OCI-LY1 (cell line): ENCODE measurements around the gene PCSK2.

Experiments used
- H2AFZ ChIP-seq: fragments of 200-600 bp; sonication (generic), shearing (Covaris generic); 2 replicates; pipeline ENCODE4 v1.6.0; 2014; ENCODE audit warnings: antibody characterized with exemption, mild to moderate bottlenecking, low read length
- H3F3A ChIP-seq: fragments of 200-600 bp; sonication (generic), shearing (Covaris generic); 2 replicates; pipeline ENCODE4 v1.6.0; 2014; ENCODE audit warnings: mild to moderate bottlenecking, antibody characterized with exemption, low read length, moderate library complexity; ENCODE audit not compliant: insufficient read depth
- H3K27ac ChIP-seq: fragments of 200-600 bp; sonication (generic); 2 replicates; pipeline ENCODE4 v1.5.1; 2014; ENCODE audit warnings: low read length, mixed run types, mild to moderate bottlenecking, low read depth; ENCODE audit not compliant: poor library complexity, severe bottlenecking
- H3K27me3 ChIP-seq: fragments of 200-600 bp; sonication (generic); 2 replicates; pipeline ENCODE4 v1.6.0; 2014; ENCODE audit warnings: antibody characterized with exemption, mild to moderate bottlenecking, low read length, moderate library complexity; ENCODE audit not compliant: insufficient read depth
- H3K36me3 ChIP-seq: fragments of 200-600 bp; sonication (generic); 2 replicates; pipeline ENCODE4 v1.6.1; 2014; ENCODE audit warnings: mild to moderate bottlenecking, antibody characterized with exemption, low read length, moderate library complexity, mixed read lengths; ENCODE audit not compliant: insufficient read depth
- H3K4me1 ChIP-seq: fragments of 200-600 bp; sonication (generic); 2 replicates; pipeline ENCODE4 v1.5.1; 2014; ENCODE audit warnings: mild to moderate bottlenecking, low read length, moderate library complexity; ENCODE audit not compliant: insufficient read depth, severe bottlenecking
- H3K4me2 ChIP-seq: fragments of 200-600 bp; sonication (generic), shearing (Covaris generic); 2 replicates; pipeline ENCODE4 v1.6.1; 2014; ENCODE audit warnings: low read length
- H3K4me3 ChIP-seq: fragments of 200-600 bp; sonication (generic); 2 replicates; pipeline ENCODE4 v1.5.1; 2014; ENCODE audit warnings: low read length, low read depth, mild to moderate bottlenecking, mixed read lengths; ENCODE audit not compliant: poor library complexity, severe bottlenecking
- H3K79me2 ChIP-seq: fragments of 200-600 bp; shearing (Covaris generic); 2 replicates; pipeline ENCODE4 v1.6.1; 2016; ENCODE audit warnings: mixed run types, low read length, mixed read lengths; ENCODE audit not compliant: insufficient read depth
- H3K9ac ChIP-seq: fragments of 200-600 bp; sonication (generic), shearing (Covaris generic); 2 replicates; pipeline ENCODE4 v1.6.1; 2014; ENCODE audit warnings: mild to moderate bottlenecking, low read length, mixed read lengths
- H3K9me2 ChIP-seq: fragments of 200-600 bp; sonication (generic), shearing (Covaris generic); 2 replicates; pipeline ENCODE4 v1.6.1; 2014; ENCODE audit warnings: low read depth, mild to moderate bottlenecking, low read length, mixed read lengths
- H3K9me3 ChIP-seq: fragments of 200-600 bp; shearing (Covaris generic); 2 replicates; pipeline ENCODE4 v1.6.1; 2014; ENCODE audit warnings: low read length, mixed read lengths
- H4K20me1 ChIP-seq: fragments of 200-600 bp; sonication (generic), shearing (Covaris generic); 2 replicates; pipeline ENCODE4 v1.6.0; 2016; ENCODE audit warnings: mild to moderate bottlenecking, low read length; ENCODE audit not compliant: insufficient read depth
- EZH2 ChIP-seq: fragments of 200-600 bp; sonication (generic), shearing (Covaris generic); IDR thresholded peaks from 2 replicates; pipeline ENCODE4 v1.8.0; 2017; ENCODE audit warnings: borderline replicate concordance, mixed run types, mild to moderate bottlenecking, antibody characterized with exemption, low read length, moderate library complexity, mixed read lengths
- TF ChIP-seq, protein P1 (sequence below): fragments of 200-600 bp; sonication (generic), shearing (Covaris generic); IDR thresholded peaks from 2 replicates; pipeline ENCODE4 v1.5.1; 2017; ENCODE audit warnings: mild to moderate bottlenecking, antibody characterized with exemption, low read length, moderate library complexity, mixed read lengths

Gene PCSK2

DNA sequence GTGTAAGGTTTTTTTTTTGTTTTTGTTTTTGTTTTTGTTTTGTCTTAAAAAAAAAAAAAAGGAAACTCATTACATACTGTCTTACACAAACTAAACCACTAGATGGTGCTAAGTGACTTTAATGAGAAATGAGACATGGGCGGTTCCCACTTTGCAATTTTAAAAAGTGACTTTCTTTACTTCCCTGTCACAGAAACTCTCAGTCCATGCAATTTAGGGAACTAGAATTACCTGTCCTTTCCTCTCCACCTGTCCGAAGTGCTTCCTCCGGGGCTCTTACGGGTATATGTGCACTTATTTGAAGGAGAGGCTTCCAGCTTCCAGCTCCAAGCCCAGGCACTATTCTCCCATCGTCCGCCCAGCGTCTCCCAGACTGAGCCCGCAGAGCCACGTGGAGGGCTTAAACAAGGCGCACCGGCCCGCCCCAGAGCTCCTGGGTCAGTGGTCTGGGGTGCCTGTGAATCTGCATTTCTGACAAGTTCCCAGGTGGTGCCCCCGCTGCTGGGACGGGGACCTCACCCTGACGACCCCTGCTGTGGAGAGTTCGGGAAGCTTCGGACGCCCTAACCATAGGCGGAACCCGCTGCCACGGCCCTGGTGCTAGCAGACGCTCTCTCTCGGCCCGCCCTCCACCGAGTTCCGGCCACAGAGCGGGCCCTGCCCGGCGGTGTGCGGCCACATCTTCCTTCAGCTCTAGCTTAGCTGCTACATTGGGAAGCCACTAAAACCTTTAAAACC, 278.2 kb downstream of the PCSK2 start:
- peak overlapping the region; percentile 49; the same call in 1 of the 2 replicates for H3K9ac ChIP-seq
- no peaks in the 10 kb centered on the region for H3K36me3 ChIP-seq
- H3K9me3 ChIP-seq = no peaks in the 10 kb centered on the region
- no peak overlapping the region for H3K27ac ChIP-seq
- H3K27me3 ChIP-seq = 0 out of 2 replicates have a peak, but pooled peaks cover 4% of the 10 kb centered on the region
- H3F3A ChIP-seq = no peaks in the 10 kb centered on the region
- no peak for TF ChIP-seq EZH2
- TF ChIP-seq, protein P1, sequence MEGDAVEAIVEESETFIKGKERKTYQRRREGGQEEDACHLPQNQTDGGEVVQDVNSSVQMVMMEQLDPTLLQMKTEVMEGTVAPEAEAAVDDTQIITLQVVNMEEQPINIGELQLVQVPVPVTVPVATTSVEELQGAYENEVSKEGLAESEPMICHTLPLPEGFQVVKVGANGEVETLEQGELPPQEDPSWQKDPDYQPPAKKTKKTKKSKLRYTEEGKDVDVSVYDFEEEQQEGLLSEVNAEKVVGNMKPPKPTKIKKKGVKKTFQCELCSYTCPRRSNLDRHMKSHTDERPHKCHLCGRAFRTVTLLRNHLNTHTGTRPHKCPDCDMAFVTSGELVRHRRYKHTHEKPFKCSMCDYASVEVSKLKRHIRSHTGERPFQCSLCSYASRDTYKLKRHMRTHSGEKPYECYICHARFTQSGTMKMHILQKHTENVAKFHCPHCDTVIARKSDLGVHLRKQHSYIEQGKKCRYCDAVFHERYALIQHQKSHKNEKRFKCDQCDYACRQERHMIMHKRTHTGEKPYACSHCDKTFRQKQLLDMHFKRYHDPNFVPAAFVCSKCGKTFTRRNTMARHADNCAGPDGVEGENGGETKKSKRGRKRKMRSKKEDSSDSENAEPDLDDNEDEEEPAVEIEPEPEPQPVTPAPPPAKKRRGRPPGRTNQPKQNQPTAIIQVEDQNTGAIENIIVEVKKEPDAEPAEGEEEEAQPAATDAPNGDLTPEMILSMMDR = peak; percentile 62; the same call in 1 of the 2 replicates
- H3K9me2 ChIP-seq = no peaks in the 10 kb centered on the region
- H4K20me1 ChIP-seq = no peaks in the 10 kb centered on the region
- peaks cover 17% of the 10 kb centered on the region for H3K4me1 ChIP-seq
- no peaks in the 10 kb centered on the region for H3K79me2 ChIP-seq
- H2AFZ ChIP-seq = peak overlapping the region; percentile 58
- peak overlapping the region; percentile 56 for H3K4me3 ChIP-seq
- H3K4me2 ChIP-seq = peak overlapping the region; percentile 77

DNA sequence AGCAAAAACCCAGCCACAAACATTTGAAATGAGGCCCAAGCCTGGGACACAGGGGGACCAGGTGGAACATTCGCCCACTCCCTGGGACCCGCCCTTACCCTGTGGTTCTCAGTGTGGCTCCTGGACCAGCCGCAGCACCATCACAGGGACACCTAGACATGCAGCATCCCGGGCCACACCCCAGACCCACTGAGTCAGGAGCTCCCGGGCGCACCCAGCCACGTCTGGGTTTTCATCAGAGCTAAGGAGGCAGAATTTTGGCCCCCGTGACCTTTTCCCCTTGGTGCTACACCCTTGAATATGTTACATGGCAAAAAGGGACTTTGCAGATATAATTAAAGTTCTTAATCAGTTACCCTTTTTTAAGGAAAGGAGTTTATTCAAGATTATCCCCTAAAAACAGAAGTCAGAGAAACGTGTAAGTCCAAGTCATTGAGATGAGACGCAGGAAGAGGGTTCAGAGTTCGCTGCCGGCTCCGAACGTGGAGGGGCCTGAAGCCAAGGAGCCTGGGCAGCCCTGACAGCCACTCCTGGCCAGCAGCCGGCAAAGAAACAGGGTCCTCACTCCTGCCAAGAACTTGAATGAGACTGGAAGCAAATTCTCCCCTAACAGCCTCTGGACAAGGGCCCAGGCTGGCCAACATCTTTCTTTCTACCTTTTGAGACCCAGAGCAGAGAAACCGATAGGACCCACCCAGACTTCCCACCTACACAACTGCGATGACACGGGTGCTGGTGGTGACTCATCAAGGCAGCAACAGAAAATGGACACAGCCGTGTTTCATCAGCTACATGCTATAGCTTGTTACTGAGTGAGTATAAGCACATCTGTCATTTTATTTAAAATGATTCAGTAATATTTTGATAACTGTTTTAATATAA, 279.0 kb downstream of the PCSK2 start:
- Histone ChIP-seq H3K27me3 (0 out of 2 replicates have a peak, but pooled peaks cover 4% of the 10 kb centered on the region), H3K4me2 (peak overlapping the region; percentile 77), H3K9ac (peak overlapping the region; percentile 49; the same call in 1 of the 2 replicates), H3K9me2 (no peaks in the 10 kb centered on the region), H2AFZ (peak overlapping the region; percentile 58), H3F3A (no peaks in the 10 kb centered on the region), H3K9me3 (no peaks in the 10 kb centered on the region), H4K20me1 (no peaks in the 10 kb centered on the region), H3K4me1 (peaks cover 17% of the 10 kb centered on the region), H3K27ac (no peak overlapping the region), H3K4me3 (peak overlapping the region; percentile 56), H3K36me3 (no peaks in the 10 kb centered on the region), H3K79me2 (no peaks in the 10 kb centered on the region)
- no peak for TF ChIP-seq EZH2
- TF ChIP-seq, protein P1 = no peak

DNA sequence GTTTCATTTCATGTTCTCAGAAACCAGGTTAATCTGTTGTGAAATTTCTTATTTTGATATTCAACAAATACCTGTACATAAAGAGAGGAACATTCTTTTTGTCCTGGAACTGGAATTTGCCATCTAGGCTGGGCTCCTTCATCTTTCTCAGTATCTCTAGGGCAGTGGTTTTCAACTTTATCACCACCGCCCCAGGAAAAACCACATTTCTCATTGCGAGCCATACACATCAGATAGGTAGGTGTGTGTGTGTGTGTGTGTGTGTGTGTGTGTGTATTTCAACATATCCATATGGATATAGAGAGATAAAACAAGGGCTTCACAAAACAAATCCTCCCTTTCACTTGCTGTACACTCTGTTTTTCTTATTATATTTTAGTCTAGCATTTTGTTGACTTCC, 280.2 kb downstream of the PCSK2 start:
- no peak overlapping the region for H3K27ac ChIP-seq
- no peaks in the 10 kb centered on the region for H3K79me2 ChIP-seq
- H2AFZ ChIP-seq = no peak overlapping the region

More for the DNA sequence above, 280.2 kb downstream of the PCSK2 start:
- Histone ChIP-seq H3K9ac (no peak overlapping the region), H3K9me3 (no peaks in the 10 kb centered on the region), H3K4me3 (no peak overlapping the region), H3K4me1 (peaks cover 17% of the 10 kb centered on the region), H4K20me1 (no peaks in the 10 kb centered on the region), H3F3A (no peaks in the 10 kb centered on the region), H3K27me3 (0 out of 2 replicates have a peak, but pooled peaks cover 4% of the 10 kb centered on the region), H3K4me2 (no peak overlapping the region), H3K36me3 (no peaks in the 10 kb centered on the region), H3K9me2 (no peaks in the 10 kb centered on the region)
- TF ChIP-seq, protein P1 = no peak
- no peak for TF ChIP-seq EZH2
